Activated naive CD4-positive, alpha-beta T cell treated with anti-CD3 and anti-CD28 coated beads, Interleukin-2, amount 50 U/mL, for 72 hours (primary cell): Measurements from ENCODE around the gene OAT. TPM values are rescaled to one million over a fixed set of nuclear protein-coding genes. Genes with fewer than 3 reads are reported as not detected.

Experiments used
- ATAC-seq, 2 donors: fragments of 150-1000 bp; cut with Tn5 transposase; 2 replicates each; pipeline ENCODE4 v1.10.0; 2021; ENCODE audit warnings: mild to moderate bottlenecking in 2 of 2, moderate library complexity in 2 of 2
- DNase-seq, 2 donors: peaks; one replicate each; pipeline ENCODE4 v3.0.0; 2021 to 2022; ENCODE audit warnings: low spot score in 2 of 2
- H3K27ac Mint-ChIP-seq, 2 donors: one replicate each; pipeline ENCODE4 v1.8.0; 2022; ENCODE audit warnings: mild to moderate bottlenecking in 2 of 2, mixed read lengths in 2 of 2
- H3K36me3 Mint-ChIP-seq, 2 donors: one replicate each; pipeline ENCODE4 v1.8.0; 2022; ENCODE audit warnings: mixed read lengths in 2 of 2
- H3K9me3 Mint-ChIP-seq, 2 donors: one replicate each; pipeline ENCODE4 v1.8.0; 2022; ENCODE audit warnings: mixed read lengths in 2 of 2
- total RNA-seq, 2 donors: library from RNA; stranded (reverse); gene quantifications; one replicate each; pipeline ENCODE4 v1.2.3, GENCODE V29; 2022

The OAT gene
- total RNA-seq, 2 donors from 2014 or later: 24.2 to 39.3 TPM

- DNase-seq: peak in 1 of 2 donors; percentile 42
- peak overlapping the region; percentile 85 to 88 for H3K27ac Mint-ChIP-seq
- ATAC-seq: peak; percentile 77 to 89
- peaks cover 0 to 4% of the 10 kb centered on the region in 2 donors for H3K36me3 Mint-ChIP-seq
- H3K9me3 Mint-ChIP-seq: peaks cover 0 to 6% of the 10 kb centered on the region in 2 donors
Observed at GRCh38 chr10:124354411-124355382, 64.0 kb downstream of the OAT start.

- ATAC-seq (no peak), DNase-seq (no peak)
- Mint-ChIP-seq H3K27ac (peak overlapping the region; percentile 66 to 85), H3K9me3 (peaks cover 0 to 3% of the 10 kb centered on the region in 2 donors), H3K36me3 (no peaks in the 10 kb centered on the region)
Observed at GRCh38 chr10:124353896-124354295, 64.8 kb downstream of the OAT start.

GRCh38 chr10:124353091-124353815, 65.5 kb downstream of the OAT start:
- Mint-ChIP-seq H3K9me3 (peaks cover 0 to 3% of the 10 kb centered on the region in 2 donors), H3K27ac (no peak overlapping the region), H3K36me3 (no peaks in the 10 kb centered on the region)
- DNase-seq (no peak), ATAC-seq (no peak)

GRCh38 chr10:124351481-124352220, 67.1 kb downstream of the OAT start:
- H3K9me3 Mint-ChIP-seq: no peaks in the 10 kb centered on the region
- H3K27ac Mint-ChIP-seq: no peak overlapping the region
- H3K36me3 Mint-ChIP-seq: no peaks in the 10 kb centered on the region
- DNase-seq (no peak), ATAC-seq (no peak)

GRCh38 chr10:124350806-124351205, 67.9 kb downstream of the OAT start:
- no peaks in the 10 kb centered on the region for H3K36me3 Mint-ChIP-seq
- H3K9me3 Mint-ChIP-seq: no peaks in the 10 kb centered on the region
- no peak for ATAC-seq
- H3K27ac Mint-ChIP-seq: no peak overlapping the region
- no peak for DNase-seq

- no peak overlapping the region for H3K27ac Mint-ChIP-seq
- H3K36me3 Mint-ChIP-seq: no peaks in the 10 kb centered on the region
- no peaks in the 10 kb centered on the region for H3K9me3 Mint-ChIP-seq
- ATAC-seq (no peak), DNase-seq (no peak)
Observed at GRCh38 chr10:124349996-124350280, 68.8 kb downstream of the OAT start.

- Mint-ChIP-seq H3K9me3 (no peaks in the 10 kb centered on the region), H3K27ac (no peak overlapping the region), H3K36me3 (no peaks in the 10 kb centered on the region)
- ATAC-seq (no peak), DNase-seq (no peak)
Observed at GRCh38 chr10:124349231-124349995, 69.3 kb downstream of the OAT start.

GRCh38 chr10:124348801-124349200, 69.9 kb downstream of the OAT start:
- Mint-ChIP-seq H3K27ac (no peak overlapping the region), H3K36me3 (no peaks in the 10 kb centered on the region), H3K9me3 (no peaks in the 10 kb centered on the region)
- no peak for DNase-seq
- no peak for ATAC-seq

- H3K36me3 Mint-ChIP-seq: no peaks in the 10 kb centered on the region
- DNase-seq: no peak
- H3K9me3 Mint-ChIP-seq: no peaks in the 10 kb centered on the region
- no peak for ATAC-seq
- H3K27ac Mint-ChIP-seq: no peak overlapping the region
Observed at GRCh38 chr10:124347956-124348355, 70.8 kb downstream of the OAT start.

Other genes with a start within 250 kb of the OAT start
- not detected for gene NKX1-2, start 31.1 kb upstream of the OAT start, total RNA-seq
- 10 to 100 TPM; 12.5 to 13.0 TPM for gene LHPP, start 42.9 kb upstream of the OAT start, total RNA-seq